DMS 273 (cell line): ENCODE results near the gene NALF2.

Experiments used
- DNase-seq: peaks from one replicate; lab custom pipeline; 2025; ENCODE audit not compliant: unreplicated experiment; lab: John Stamatoyannopoulos, UW

Gene NALF2

DNA sequence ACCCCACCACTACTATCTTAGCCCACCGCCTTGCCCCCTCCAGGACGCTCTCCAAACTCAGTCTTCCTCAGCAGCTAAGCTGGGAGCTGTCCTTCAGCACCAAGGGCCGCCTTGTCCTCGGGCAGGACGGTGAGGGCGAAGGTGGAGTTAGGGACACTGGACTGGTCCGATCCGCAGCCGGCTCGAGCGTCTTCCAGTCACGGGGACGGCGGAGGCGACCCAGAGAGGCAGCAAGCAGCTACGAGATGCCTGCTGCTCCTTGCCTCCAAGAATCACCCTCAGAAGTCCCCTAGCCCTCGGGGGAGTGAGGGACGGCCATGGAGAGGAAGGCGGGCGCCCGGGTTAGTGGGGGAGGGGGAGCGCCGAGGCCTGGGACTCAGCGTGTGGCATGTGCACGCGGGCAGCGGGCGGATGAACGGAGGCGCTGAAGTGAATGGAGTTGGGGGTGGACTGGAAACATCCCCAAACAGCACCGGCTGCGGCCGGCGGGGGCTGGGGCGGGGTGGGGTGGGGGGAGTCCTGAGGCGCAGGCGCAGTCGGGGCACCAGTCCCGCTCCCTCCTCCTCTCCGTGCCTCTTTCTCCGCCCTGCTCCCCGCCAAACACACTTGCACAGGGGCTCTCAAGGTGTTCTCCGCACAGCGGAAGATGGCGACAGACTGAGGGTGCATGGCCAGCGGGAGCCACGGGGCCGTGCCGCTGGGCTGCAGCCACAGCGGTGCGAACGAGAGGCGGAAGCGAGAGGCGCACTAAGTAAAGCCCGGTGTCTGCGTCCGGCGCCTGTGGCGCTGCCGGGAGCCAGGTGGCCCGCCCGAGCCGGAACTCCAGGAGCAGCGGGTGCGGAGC lies at the start of gene NALF2:
Gene NALF2 (plus strand): TSS at position 545 of the 844 bp plus-strand sequence. CDS start 957 bp downstream, outside the sequence.
- peak; percentile 92 for DNase-seq

DNA sequence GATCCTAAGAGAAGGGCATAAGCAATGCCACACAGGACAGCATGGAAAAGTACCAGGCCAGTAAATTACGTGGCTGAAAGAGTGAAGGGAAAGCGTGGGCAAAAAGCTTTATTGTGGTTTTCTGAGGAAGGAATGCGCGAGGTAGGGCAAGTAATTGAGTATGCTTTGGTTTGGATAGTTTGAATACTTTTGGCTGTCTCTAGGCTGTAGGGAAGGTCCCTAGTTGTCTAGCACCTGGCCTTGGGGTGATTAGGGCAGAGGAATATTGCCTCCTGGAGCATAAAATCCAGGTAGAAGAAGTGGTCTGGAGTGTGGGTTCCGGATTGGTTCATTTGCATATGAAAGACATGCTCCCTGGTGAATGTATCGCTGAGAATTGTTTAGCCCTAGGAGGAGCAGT lies 46.4 kb upstream of the NALF2 start:
- DNase-seq = no peak

DNA sequence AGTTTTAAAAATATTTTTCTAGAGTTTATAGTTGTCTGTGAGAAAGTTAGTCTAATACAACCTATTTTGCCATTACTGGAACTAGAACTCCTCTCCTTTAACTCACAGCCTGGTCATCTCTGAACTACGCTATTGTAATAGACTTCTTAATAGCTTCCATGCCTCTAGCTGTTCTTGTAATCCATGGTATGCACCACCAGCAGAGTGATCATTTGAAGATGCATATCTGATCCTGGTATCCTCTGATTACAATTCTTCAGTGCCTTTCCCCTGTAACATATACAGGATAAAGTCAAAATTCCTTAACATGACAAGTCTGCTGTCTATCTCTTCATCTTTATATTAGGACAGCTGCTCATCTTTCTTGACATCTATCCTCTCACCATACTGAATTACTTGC lies 37.6 kb upstream of the NALF2 start:
- no peak for DNase-seq

DNA sequence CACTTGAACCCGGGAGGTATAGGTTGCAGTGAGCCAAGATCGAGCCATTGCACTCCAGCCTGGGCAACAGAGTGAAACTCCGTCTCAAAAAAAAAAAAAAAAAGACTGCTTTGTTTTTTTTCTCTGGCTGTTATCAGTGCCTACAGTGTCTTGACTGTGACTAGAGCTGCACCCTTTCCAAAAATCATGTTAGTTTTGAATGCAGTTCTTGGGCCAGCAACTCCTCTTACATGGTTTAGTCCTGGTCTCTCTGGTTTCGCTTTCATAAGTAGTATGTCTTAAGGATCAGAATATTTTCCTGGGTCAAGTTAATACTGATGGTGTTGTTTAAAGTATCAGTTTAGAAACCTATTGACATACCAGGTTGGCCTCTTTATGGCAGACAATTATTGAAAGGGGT lies 34.2 kb upstream of the NALF2 start:
- no peak for DNase-seq

DNA sequence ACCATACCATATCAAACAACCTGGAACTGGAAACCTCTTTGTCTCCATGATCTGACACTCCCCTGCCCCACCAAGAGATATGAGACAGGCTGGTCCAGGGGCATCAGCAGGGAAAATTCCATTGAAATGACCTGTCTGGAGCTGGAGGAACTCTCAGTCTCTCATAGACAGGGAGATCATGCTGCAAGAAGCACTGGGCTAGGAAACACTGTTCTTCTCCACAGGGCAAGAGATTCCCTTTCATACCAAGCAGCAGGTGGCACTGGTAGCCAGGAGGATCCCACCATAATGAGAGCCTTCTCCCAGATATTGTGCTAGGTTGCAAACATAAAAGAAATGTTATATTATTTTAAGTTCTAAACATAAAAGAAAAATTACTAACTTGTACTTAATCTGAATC lies 14.5 kb upstream of the NALF2 start:
- no peak for DNase-seq

DNA sequence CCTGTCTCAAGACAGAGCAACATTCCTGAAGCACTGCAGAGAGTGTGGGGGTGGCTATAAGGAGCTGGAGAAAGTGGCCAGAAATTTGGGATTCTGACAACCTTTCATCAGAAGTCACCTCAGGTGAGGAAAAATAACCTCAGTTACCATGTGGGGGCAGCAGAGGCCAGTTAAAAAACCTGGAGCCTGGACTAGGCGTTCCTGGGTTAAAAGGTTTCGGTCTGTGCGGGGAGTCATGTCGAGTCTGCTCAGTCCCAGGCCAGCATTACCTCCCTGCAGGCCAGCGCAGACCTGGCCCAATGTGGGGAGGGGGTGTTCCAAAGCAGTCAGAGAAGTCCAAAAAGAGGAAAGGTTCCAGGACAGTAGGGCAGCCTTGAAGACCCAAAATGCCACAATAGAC lies 10.9 kb upstream of the NALF2 start:
- peak; percentile 85 for DNase-seq

DNA sequence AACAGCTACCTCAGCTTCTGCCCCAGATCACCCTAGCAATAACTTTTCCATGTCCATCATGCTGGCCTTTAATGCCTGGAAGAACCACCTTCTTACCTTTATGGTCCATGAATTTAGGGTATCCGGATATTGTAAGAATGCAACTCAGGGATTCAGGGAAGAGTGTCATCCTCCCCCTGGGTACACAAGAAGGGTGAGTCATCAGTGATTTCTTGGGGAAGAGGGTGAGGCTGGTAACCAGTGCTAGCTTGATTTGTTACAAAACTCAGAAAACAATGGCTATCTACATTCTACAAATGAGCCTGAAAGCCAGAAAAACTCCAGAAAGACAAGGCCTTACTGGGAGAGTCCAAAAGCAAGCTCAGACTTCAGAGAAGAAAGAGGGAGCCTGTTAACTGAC lies 10.4 kb upstream of the NALF2 start:
- DNase-seq = no peak

DNA sequence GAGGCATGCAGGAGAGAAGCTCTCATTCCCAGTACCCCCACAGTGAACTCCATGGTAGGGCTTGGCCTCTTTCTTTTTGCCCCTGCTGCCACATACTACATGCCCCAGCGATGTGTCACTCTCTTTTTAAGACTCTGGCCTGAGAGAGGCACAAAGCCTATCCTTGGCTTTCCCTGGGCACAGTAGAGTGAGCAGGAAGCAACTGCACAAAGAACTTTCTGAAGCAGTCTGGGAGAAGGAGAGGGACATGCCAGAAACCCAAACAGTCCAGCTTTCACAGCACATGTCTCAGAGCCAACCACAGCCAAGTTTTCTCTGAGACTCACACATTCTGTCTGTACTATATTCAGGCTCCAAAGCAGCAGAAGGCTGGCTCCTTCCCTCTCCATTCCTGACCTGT lies 7.9 kb upstream of the NALF2 start:
- no peak for DNase-seq

DNA sequence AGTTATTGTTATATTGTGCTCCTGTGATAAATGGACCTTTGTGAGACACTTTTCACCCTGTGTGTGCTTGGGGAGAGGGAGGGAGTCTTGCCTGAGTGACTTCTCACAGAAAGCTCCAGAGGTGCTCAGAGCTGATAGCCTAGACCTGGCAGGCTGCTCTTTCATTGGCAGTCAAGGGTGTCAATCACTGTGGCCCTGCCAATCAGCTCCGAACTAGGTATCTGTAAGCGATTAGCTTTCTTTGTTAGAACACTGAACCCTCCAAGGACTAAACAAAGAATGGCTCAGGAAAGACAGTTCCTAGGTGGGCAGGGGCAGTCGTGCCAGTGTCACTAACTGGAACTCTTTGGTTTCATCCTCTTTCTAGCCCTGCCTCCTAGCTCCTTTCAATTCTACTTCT lies 2.7 kb upstream of the NALF2 start:
- peak; percentile 51 for DNase-seq

DNA sequence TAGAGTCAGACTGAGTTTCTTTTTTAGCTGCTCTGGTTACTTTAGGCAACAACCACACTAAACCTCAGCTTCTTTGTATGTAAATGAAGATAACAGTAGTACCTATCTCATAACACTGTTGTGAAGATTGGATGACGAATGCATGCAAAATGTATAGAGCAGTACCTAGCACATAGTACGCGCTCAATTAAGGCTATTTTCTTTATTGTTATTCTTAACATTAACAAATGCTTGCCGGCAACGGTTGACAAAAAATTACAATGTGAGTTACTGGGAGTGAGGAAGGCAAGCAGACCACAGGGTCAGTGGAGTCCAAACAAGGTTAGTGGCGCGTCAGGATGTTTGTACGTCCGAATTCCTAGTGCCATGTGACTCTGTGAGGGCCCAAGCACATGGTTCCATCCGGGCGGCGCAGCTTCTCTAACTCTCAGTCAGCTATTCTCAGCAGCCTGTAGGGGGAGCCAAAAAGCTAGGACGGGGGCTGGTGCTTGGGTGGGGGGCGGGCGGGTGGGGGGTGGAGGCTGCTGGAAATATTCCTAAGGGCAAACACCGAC lies 821 bp upstream of the NALF2 start:
- DNase-seq = peak; percentile 91

DNA sequence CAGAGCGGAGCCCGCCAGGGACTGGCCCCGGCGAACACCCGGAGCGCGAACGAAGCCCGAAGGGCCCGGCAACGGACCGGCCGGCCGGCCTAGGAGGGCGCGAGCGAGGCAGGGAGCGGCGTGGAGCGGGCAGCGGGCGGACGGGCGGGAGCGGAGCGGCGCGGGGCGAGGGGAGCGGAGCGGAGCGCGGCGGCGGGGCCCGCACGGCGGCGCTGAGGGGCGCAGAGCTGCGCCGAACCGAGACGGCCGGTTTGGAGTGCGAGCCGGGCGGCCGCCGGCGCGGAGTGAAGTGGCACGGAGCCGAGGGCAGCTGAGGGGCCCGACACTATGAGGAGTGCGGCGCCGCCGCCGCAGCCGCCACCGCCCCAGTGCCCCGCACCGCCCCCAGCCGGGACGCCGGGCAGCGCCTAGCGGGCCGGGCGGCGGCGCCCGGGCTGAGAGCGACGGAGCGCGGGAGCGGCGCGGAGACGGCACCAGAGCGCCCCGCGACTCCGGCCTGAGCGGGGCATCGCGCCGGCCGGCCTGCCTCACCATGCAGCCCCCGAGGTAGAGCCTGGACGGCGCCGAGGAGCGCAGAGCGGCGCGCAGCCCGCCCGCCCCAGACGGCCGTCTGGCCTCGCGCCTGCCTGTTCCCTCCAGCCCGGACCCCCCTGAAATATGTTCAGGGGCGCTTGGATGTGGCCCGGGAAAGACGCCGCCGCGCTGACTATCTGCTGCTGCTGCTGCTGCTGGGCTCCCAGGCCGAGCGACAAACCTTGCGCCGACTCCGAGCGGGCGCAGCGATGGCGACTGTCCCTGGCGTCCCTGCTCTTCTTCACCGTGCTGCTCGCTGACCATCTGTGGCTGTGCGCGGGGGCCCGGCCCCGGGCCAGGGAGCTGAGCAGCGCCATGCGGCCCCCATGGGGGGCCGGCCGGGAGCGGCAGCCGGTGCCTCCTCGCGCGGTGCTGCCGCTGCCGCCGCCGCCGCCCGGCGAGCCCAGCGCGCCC lies 793 bp downstream of the NALF2 start:
- peak; percentile 69 for DNase-seq

DNA sequence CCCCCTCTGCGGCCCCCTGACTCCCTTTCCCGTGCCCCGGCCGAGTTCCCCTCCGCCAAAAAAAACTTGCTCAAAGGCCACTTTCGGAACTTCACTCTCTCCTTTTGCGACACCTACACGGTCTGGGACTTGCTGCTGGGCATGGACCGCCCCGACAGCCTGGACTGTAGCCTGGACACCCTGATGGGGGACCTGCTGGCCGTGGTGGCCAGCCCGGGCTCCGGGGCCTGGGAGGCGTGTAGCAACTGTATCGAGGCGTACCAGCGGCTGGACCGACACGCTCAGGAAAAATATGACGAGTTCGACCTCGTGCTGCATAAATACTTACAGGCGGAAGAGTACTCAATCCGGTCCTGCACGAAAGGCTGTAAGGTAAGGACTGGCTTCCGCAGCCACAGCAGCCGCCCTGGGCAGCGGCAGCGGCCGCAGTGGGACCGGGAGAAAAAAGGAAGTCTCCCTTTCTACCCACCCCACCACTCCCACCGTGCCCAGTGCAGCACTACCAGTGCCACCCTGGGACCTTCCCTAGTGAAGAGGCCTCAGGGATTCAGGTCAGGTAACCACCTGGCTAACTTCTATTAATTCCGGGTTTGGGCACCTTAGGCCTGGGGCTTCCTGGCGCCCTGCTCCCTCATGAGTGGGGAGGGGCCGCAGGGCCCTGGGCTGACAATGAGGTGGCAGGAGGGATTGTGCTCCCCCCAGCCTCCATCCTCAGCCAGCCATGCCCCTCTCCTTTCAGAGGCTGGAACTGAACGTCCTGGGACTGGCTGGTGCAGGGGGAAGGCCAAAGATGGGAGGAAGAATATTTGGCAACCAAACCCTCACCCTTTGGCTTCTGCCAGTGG lies 1.9 kb downstream of the NALF2 start:
- DNase-seq = peak; percentile 52

DNA sequence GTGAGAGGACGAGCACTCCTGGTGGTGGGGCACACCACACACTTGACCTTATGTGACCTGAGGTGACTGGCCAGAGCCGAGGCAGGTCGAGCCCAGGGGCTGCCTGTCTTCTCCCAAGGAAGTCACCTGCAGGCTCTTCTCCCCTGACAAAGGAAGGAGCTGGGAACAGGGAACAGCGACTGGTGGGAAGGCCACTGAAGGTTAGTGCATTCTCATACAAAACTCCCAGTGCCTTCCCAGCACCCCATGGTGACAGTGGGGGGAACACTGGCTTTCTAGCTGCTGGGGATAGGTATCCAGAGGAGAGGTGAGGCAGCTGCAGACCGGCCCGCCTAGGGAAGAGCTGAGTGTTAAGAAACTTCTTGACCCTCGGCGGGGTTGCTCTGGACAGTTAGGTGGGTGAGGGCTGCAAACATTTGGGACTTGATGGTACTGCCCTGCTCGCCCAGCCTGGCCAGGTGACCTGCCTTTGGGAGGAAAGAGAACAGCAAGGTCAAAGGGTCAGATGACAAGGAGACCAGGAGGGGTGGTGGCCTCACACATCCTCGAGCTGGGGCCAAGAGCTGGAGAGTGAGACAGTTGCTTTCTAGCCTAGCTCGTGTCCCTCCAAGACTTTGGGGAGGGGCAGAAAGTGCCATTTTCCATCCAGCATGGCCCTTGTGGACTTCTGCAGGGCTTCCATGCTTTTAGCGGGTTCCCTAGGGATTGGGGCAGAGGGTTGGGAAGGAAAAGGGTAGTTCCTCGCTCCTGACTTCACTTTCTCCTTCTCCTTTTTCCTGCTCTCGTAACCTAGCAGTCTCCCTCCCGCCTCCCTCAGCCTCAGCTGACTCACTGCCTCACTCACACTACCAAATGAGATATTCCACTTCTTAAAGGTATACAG lies 2.7 kb downstream of the NALF2 start:
- peak; percentile 46 for DNase-seq

DNA sequence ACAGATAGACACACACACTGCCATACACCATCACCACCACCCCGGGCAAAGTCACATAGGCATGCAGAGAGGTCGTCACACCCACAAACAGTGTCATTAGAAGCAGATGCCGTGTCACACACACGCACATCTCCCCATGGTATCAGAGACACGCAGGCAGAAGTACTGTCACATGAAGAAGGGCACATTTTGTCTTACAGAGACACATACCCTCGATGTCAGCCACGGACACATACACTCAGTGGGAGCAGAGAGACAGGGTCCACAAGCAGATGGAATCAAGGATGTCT lies 3.3 kb downstream of the NALF2 start:
- no peak for DNase-seq

DNA sequence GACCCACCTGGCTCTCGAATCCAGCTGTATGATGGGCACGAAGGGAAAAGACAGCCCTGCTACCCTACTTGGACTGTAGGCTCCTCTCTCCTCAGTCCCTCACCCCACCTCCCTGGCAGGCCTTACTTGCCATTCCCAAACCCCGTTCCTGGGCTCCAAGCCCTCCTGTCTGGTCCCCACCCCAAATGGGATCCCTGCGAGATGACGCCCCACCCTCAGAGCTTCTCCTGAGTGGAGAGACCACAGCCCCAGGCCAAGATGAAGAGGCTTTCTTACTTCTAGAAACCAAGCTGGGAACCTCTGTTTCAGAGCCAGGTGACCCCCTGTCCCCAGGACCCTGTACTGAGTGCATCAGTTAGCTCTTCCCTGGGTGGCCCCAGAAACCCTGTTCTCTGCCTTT lies 4.5 kb downstream of the NALF2 start:
- no peak for DNase-seq

DNA sequence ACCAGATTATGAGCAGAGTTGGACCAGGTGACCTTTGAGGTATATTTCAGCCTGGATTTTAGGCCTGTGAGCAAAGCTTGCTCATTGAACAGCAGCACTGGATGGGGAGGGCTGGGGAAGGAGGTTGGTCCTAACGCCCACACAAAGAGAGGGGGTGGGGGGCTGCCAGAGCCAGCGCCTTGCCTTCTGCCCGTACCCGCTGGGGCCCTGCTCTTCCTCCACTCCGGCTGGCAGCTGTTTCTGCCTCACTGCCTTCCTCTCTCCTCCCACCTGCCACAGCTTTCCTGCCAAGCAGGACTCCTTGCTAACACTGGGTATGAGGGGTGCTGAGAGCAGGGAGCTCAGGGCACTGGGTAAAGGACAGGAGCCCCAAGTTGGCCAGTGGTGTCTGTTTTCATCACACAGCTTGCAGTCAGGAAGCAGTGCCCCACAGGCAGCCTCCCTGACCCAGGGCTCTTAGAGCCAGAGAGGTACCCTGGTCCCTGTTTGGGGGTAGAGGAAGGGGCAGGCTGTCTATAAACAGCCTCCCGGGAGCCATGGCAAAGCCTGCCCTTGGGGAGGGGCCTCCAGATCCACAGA lies 6.1 kb downstream of the NALF2 start:
- DNase-seq = peak; percentile 86

DNA sequence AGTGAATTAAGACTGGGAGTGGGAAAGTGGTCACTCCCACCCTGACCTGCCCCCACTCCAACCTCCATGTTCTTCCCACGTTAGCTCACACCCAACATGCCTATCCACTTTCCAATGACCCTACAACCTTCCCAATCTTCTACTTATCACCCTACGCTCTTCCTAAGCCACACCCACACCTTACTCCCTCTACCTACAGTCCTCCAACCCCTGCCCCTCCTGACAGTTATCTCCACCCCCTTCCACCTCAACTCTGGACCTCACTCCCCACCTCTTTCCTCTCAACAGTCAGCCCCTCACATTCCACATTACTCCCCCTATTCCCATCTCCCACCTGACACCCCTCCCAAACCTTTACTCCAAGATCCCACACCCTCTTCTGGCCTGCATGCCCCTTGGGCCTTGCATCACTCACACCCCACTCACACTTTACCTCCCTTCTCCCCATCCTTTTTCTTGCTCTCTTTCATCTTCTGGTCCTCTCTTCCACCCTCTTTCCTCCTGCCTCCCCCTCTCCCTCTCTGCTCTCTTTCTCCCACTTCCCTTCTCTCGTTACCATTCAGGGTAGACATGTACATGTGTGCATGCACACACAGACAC lies 6.9 kb downstream of the NALF2 start:
- DNase-seq = no peak

DNA sequence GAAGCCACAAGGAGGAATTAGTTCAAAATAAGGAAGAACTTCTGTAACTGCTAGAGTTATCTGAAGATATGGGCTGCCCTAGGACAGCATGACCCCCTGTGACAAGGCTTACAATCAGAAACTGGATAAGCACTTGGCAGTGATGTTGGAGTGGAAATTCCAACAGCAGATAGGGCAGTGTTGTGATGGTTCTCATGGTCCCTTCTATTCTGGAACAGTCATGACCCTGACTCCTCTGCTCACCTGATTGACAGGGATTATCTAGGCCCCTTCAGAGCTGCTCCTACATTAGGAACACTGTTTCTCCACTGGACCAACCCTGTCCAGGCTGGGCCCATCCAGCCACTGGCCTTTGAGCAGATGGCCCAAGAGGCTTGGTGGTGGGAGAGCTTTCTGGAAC lies 17.9 kb downstream of the NALF2 start:
- DNase-seq = no peak

DNA sequence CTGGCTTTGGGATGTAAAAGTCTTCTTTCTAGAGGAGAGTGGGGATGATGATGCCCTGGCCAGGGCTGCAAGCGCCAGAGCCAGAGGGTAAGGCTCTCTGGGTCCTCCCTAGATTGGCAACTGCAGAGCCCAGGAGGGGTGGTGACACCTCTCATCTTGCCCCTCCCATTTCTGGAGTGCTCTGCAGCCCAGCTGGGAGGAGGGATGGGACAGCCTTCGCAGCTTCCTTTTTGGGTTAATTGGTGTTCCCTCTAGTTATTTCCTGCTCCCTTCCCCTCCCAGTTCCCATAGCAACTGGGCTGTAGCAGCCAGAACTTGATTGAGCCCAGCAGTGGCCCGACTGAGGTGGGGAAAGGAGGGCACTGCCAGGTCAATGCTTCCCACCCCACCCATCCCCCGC lies 19.2 kb downstream of the NALF2 start:
- peak; percentile 29 for DNase-seq
